NCI-H345 (cell line): Measurements from ENCODE around the gene TMEM151A.
A peak's percentile ranks its signal among the peaks of the same experiment; 100 is the strongest.
"Not testable (repeated sequence)": the region's sequence is repeated elsewhere in the genome, so short reads cannot be mapped to it uniquely, and the experiment has no call there.

Source experiments
- DNase-seq: peaks from one replicate; lab custom pipeline; 2025; lab: John Stamatoyannopoulos, UW

TMEM151A gene

DNA sequence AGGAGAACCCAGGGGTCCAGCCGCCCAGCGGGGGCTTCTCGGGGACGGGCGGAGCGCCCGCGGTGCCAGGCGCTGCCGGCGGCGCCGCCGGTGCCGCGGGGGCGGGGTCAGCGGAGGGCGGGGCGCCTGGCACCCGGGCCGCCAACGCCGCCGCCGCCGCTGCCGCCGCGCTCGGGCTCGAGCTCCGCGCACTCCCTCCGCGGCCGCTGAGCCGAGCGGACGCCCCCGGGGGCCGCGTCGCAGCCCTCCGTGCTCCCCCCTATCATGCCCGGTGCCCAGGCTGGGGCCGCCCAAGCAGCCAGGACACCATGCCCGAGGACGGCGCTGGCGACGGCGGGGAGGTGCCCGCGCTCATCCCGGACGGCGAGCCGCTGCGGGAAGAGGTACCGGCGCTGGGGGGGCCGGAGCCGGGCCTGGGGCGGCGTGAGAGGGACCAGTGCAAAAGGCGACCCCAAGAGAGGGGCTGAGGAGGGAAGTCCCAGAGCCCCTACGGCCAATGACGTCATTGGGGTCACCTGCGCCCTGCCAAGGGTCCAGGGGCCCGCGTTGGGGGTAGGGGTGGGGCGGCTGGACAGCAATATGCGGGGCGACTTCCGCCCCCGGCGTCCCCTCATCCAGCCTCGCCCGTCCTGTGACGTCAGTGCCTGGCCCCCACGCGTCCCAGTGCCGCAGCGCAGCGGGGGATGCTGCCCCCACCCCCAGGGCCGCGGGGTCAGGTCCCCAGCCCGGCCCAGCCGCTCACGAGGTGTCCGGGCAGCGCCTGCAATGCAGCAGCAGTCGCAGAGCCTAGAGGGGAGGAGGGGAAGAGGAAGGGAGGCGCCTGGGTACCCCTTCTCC, at the start of gene TMEM151A:
TSS of gene TMEM151A (plus strand) at position 189 of the 837 bp plus-strand sequence. CDS start at position 309, 120 bp downstream.
- DNase-seq, result peak; percentile 47

DNA sequence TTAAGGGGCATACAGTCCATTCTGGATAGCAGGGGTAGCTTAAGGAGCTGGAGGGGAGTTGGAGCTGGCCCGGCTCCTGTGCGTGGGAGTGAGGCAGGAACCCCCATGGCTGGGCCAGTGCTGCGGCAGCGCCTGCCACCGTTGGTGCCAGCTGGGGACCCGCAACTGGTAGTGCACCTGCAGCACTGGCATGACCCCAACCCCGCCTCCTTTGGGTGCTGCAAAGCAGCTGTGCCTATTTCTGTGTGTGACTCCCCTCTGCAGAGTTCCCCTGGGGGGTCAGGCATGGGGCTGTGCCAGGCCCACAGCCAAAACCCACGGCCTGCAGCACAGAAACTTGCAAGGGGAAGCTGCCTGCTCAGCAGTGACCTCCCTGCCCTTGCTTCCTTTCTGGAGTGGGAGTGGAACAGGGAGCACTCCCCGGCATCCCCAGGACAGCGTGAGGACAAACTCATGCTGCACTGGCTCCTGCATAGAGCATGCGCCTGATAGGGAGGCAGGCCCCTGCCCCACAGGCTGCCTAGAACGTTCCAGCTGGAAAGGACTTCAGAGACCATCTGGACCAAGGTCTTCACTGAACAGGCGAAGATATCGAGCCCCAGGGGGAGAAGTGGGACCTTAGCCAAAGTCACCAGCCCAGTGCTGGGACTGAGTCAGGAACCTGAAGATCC, 49.5 kb upstream of the TMEM151A start:
- DNase-seq, result no peak

DNA sequence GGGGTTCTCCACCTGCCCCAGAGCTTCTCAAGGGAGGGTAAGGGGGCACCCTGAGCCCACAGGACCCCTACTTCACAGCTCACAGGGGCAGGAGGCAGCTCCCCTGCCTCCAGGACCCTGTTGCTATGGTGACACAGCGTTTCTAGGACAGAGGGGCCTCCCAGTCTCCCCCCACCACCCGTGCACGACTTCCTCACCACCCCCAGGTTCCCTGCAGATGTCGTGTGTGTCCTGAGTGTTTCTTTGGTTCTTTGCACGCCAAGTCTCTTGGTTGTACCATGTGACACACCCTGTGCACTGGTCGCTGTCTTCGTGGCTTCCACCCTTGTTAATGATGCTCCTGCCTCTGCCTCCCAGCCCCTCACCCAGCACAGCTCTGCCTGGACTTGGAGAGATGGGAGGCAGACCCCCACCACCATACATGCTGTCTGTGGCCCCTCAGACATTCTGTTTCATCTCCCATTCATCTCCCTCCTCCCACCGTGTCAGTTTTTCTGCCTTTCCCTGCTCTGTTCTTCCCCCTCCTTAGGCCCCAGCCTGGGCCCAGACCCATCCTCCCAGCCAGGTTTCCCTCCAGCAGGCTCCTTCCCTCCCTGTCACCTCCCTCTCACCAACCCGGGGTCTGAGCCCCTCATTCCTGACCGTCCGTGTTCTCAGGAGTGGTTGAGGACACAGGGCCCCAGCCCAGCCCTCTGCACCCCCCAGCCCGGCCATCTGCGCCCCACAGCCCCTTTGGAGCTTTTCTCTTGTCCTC, 47.7 kb upstream of the TMEM151A start:
- DNase-seq, result no peak

DNA sequence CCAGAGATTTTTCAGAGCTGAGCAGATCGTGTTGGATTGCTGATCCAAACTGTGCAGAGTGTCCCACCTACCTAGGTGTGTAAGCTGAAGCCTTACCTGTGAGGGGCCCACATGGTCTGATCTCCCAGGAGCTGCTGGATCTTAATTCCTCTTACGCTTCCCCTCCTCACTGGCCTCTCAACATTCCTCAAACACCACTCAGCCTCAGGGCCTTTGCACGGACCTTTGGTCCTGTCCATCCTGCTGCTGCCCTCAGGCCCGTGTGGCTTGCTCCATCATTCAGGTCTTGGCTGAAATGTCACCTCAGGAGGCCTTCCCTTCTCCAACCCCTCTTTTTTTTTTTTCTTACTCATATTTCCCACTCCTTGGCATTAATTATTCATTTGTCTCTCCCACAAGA, 44.4 kb upstream of the TMEM151A start:
- DNase-seq, result no peak

DNA sequence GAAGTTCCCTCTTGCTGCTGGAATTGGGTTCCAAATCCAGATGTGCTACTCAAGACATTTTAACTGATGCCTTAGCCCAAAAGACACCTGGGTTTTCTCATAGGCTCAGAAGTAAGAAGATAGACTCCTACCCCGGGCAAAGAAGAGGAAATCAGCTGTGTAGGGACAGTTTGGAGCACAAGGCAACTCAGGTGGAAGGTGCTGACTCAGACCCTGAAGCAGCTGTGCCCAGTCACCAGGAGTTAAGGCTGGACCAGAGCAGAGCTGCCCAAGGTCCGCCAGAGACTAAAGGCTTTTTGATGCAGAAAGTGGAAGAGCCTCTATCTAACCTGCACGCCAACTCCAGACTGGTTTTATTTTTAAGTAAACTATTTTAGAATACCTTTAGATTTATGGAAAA, 43.9 kb upstream of the TMEM151A start:
- DNase-seq, result no peak

DNA sequence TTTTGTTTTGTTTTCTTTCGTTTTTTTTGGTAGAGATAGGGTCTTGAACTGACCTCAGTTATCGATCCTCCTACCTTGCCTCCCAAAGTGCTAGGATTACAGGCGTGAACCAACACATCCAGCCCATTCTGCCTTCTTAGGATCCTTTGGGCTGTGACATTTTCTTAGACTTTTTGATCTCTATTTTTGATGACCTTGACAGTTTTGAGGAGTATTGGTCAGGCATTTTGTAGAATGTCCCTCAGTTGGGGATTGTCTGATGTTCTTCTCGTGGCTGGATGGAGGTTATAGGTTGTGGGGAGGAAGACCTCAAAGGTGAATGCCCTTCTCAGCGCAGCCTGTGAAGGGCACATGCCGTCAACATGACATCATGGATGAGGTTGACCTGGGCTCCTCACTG, 42.8 kb upstream of the TMEM151A start:
- DNase-seq, result no peak

DNA sequence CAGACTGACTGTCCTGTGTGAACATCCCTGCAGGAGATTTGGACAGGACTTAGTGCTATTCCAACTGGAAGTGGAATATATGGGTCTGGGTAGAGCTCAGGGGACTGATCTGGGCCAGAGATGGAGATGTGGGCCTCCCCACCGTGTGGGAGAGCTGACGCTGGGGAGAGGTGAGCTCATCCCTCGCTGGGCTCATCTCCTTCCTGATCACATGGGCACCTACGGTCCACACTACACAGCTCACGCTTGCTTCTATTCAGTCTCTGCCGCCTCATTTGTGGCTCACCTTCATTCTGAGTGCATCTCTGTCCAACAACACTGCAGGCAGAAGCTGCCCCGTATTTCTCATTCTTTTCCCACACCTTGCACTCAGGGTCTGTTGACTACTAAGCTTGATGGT, 39.9 kb upstream of the TMEM151A start:
- DNase-seq, result no peak

DNA sequence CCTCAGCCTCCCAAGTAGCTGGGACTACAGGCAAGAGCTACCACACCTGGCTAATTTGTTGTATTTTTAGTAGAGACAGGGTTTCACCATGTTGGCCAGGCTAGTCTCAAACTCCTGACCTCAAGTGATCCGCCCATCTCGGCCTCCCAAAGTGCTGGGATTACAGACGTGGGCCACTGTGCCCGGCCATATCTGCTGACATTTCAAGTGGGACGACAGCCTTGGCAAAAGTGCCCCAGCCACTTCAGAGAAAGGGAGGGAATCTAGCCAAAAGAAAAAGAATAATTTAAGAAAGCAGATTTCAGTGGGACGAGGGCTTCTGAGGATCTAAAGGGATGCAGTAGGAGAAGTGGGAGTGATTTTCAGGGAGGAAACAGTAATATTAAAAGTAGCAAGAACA, 38.6 kb upstream of the TMEM151A start:
- not testable (repeated sequence) for DNase-seq

DNA sequence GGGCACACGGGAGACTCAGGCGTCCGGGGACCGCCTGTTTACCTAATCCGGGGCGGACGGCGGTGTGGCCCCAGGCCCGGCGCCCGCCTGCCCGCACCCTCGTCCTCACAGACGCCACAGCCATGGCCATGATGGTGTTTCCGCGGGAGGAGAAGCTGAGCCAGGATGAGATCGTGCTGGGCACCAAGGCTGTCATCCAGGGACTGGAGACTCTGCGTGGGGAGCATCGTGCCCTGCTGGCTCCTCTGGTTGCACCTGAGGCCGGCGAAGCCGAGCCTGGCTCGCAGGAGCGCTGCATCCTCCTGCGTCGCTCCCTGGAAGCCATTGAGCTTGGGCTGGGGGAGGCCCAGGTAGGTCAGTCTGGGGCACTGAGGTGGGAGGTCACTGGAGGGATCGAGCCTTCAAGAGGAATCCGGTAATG, 33.2 kb upstream of the TMEM151A start:
- DNase-seq, result no peak

DNA sequence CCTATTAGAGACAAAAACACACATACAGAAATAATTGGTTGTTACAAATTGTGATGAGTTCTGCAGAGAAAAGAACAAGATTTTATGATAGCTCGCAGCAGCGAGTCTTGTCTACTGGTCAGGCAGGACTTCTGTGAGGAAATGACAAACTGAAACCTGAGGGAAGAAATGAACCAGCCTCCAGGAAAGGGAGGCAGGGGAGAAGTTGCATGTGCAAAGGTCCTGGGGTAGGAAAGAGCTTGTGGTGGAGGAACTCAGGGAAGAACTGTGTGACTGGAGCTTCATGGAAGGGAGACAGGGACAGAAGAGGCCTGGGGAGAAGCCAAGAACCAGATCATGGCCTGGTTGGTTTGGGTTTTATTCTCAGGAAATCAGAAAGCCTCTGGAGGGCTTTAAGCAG, 32.5 kb upstream of the TMEM151A start:
- DNase-seq, result no peak

DNA sequence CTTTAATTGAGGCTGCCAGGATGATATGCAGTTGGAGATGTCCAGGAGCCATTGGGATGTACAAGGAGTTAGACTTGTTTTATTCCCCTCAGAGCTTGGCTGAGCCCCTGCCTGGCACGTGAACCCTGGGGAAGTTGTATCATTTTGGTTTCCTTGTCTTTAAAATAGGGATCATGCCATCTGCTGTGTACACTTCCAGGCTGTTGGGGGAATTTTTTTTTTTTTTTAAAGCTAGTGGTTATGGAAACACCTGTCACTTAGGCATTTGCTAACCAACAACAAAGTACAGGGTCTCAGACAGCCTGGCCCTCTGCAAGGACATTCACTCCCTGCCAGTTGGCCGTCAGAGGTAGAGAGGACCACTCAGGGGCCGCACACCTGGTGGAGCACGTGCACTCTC, 31.7 kb upstream of the TMEM151A start:
- no peak for DNase-seq

DNA sequence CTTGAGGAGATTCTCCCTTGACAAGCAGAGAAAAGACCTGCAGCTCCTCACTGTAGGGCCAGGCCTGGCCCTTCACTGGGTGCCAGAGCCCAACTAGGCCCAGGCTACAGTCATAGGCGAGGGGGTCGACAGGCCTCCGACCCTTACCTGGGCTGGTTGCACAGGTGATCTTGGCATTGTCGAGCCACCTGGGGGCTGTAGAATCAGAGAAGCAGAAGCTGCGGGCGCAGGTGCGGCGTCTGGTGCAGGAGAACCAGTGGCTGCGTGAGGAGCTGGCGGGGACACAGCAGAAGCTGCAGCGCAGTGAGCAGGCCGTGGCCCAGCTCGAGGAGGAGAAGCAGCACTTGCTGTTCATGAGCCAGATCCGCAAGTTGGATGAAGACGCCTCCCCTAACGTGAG, 30.1 kb upstream of the TMEM151A start:
- no peak for DNase-seq

DNA sequence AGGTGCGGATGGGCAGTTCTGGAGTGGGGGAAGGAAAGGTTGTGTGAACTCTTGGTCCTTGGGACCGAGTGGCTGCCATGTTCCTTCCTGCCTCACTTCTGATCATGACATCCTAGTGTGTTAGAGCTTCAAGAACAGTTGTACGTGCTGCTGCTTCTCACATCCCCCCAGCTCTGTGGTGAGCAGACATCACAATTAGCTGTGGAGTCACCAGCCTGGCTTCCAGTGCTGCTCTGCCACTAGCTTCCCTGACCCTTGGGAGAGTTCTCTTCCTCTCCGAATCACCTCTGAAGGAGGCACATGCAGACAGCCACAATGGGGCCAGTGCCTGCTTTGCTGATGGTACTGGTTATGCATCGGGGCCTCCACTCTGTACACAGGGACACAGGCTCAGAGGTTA, 29.5 kb upstream of the TMEM151A start:
- DNase-seq, result no peak

DNA sequence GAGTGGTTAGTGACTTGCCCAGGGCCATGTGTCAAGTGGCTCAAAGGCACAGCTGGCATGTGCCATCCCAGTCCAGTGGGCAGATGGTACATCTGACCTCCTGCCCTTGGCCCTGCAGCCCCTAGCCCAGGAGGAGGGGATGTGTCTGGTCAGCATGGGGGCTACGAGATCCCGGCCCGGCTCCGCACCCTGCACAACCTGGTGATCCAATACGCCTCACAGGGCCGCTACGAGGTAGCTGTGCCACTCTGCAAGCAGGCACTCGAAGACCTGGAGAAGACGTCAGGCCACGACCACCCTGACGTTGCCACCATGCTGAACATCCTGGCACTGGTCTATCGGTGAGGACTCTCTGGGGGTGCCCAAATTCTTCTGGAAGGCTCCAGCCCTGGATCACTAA, 29.0 kb upstream of the TMEM151A start:
- DNase-seq, result no peak

DNA sequence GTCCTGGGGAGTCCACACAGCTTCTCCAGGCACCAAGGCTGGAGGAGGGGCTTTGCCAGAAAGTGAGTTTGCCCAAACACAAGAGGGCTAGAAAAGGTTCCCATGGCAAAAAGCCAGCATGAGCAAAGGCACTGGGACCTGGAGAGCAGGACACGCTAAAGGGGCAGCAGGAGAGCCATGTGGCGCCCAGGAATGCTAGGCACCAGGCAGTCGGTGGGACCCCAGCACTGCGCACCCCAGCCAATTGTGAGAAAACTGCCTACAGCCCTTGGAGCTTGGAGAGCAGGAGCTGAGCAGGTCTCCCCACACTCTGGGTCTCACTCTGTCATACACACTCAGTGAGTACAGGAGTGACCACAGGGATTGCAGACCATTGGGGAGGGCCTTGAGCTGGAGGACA, 28.5 kb upstream of the TMEM151A start:
- no peak for DNase-seq

DNA sequence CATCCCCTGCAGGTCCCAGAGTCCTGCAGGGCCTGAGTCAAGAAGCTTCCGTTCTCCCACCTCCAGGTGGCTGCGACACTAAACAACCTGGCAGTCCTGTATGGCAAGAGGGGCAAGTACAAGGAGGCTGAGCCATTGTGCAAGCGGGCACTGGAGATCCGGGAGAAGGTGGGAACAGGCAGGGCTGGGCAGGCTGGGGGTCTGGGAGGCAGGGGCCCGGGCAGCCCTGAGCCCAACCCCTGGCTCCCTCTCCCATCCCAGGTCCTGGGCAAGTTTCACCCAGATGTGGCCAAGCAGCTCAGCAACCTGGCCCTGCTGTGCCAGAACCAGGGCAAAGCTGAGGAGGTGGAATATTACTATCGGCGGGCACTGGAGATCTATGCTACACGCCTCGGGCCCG, 27.9 kb upstream of the TMEM151A start:
- DNase-seq, result no peak

DNA sequence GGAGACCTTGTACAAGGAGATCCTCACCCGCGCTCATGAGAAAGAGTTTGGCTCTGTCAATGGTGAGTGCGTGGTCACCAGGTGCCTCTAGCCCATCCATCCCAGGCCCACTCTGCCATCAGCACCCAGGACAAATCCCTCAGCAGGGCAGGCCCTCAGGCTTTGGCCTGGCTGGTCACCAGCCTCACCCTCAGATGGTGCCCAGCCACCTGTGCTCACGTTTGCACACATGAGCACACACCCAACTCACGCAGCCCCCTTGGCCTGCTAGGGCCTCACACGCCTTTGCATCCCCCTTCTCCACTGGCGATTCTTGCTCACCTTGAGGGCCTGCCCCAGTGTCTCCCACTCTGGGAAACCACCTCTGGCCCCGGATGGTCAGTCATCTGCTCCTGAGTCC, 27.3 kb upstream of the TMEM151A start:
- DNase-seq, result no peak

DNA sequence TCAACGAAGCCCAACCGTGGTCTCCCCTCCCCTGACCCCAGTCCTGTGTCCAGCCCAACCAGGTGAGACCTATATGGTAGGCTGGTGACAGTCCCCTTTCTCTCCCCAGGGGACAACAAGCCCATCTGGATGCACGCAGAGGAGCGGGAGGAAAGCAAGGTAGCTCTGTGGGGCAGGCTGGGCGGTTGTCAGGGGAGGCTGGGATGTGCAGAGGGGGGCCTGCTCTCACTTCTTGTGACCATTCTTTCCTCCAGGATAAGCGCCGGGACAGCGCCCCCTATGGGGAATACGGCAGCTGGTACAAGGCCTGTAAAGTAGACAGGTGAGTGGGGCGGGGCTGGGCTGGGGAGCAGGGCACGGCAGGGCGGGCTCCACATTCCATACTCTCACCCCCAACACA, 26.8 kb upstream of the TMEM151A start:
- DNase-seq, result no peak

DNA sequence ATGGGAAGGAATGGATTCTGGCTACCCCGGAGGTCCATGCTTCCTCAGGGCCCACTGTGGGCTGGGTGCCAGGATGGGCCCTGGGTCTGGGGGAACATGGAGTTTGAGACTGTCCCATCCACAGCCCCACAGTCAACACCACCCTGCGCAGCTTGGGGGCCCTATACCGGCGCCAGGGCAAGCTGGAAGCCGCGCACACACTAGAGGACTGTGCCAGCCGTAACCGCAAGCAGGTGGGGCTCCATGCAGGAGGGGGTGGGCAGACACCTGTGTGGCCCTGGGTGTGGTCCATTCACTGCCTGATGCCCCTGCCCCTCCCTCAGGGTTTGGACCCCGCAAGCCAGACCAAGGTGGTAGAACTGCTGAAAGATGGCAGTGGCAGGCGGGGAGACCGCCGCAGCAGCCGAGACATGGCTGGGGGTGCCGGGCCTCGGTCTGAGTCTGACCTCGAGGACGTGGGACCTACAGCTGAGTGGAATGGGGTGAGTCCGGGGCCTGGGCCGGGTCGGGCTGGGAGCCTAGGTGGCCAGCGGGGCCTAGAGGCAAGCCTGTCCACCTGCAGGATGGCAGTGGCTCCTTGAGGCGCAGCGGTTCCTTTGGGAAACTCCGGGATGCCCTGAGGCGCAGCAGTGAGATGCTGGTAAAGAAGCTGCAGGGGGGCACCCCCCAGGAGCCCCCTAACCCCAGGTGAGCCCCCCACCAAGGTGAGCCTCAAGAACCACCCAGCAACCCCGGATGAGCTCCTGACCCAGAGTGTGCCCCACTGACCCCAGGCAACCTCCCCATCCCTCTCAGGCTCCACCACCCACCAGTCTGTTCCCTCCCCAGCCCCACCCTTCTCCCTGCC, 25.9 kb upstream of the TMEM151A start:
- no peak for DNase-seq

DNA sequence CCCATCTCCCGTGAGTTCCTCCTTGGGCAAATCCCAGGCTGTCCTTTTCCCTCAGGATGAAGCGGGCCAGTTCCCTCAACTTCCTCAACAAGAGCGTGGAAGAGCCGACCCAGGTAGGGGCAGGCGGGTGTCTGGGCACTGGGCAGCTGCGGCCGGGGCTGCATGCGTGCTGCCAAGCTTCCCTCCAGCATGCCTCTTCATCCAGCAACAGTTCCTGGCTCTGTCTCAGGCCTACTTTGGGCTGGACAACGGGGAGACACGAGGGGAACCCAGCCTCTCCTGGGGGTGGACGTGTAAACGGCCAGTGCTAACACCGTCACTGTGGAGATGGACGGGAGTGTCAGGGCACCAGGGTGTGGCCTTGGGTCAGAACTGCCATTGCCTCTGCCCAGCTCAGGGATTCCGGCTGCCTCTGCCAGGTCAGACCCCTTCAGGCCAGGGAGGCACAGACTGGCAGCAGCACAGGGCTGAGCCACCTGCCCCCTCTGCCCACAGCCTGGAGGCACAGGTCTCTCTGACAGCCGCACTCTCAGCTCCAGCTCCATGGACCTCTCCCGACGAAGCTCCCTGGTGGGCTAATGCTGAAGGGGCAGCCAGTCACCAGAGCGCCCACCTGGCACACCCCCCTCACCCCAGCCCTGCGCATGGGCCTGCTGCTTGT, 25.2 kb upstream of the TMEM151A start:
- DNase-seq, result no peak

DNA sequence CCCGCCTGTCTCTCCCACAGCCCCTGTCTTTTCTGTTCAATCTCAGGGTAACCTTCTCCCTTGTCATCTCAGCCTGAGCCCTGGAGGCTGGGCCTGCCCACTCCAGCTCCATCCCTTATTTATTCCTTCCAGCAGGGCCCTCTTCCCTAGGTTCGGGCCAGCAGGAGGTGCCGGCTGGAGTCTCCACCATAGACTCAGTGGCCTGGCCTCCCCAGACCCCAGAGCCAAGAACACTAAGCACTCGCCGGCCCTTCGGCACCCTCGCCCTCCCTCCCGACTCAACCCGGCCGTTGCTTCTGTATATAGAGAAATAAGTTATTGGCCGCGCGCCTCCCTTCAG, 24.7 kb upstream of the TMEM151A start:
- DNase-seq, result no peak
